ENCODE results near the gene ARFGAP2. TPM values are rescaled to one million over a fixed set of nuclear protein-coding genes. Genes with fewer than 3 reads are reported as not detected.
A peak's percentile ranks its signal among the peaks of the same experiment; 100 is the strongest.

Gene ARFGAP2
- total RNA-seq, 1 donor from 2014 or later: 47.8 TPM

DNA sequence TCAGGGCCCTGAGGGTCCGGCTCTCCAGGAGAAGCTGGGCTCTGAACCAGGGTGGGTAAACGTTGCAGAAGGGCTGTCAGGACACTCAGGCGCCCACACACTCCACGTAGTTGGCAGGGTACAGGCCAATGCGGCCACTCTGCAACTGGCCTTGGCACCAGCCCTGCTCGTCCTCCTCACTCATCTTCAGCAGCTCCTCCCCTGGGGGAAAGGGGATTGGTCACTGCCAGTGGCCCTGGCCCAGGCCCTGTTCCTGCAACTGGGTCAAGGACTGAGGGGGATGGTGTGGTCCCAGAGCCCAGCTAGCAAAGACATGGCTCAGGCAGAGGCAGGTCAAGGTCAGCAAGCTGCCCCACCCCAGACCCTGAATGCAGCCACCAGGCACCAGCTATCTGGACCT lies 1.2 kb upstream of the ARFGAP2 start:
- peaks cover 61% of the 10 kb centered on the region for H3K36me3 ChIP-seq

DNA sequence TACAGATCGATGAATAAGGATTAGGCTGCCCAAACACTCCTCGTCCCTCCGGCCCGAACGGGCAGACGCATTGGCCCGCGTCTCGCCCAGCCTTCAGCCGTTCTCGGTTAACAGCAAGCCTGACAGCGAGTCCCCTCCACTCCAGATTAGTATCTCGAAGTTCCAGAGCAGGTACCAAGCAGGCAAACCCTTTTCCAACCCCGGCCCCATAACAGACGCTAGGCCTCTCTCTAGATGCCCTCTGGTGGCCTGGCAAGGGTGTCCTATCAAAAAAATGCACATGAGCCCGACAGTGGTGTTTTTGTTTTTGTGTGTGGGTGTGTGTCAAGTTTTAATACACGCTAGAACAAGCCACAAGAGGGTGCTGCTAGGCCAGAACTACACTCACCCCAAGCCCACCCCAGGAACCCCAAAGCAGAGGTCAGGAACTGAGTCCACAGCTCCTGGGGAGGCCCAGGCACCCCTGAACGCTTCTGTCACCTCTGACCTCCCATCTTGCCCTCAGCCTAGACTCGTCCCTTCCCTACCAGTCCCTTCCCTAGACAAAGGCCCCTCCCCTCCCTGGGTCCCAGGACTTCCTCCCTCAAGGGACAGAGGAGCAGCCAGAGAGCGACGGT lies 658 bp upstream of the ARFGAP2 start:
- TF ChIP-seq, protein P1, sequence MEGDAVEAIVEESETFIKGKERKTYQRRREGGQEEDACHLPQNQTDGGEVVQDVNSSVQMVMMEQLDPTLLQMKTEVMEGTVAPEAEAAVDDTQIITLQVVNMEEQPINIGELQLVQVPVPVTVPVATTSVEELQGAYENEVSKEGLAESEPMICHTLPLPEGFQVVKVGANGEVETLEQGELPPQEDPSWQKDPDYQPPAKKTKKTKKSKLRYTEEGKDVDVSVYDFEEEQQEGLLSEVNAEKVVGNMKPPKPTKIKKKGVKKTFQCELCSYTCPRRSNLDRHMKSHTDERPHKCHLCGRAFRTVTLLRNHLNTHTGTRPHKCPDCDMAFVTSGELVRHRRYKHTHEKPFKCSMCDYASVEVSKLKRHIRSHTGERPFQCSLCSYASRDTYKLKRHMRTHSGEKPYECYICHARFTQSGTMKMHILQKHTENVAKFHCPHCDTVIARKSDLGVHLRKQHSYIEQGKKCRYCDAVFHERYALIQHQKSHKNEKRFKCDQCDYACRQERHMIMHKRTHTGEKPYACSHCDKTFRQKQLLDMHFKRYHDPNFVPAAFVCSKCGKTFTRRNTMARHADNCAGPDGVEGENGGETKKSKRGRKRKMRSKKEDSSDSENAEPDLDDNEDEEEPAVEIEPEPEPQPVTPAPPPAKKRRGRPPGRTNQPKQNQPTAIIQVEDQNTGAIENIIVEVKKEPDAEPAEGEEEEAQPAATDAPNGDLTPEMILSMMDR (IDR thresholded peaks at IDR 0.05; ENCODE audit: borderline replicate concordance): peak; percentile 71
- intact Hi-C loops (cut with micrococcal nuclease): no loop called here
- Histone ChIP-seq H3K27me3 (ENCODE audit: low read depth) (no peaks in the 10 kb centered on the region), H3K4me3 (peak overlapping the region; percentile 95), H3K4me1 (peaks cover 94% of the 10 kb centered on the region), H3K36me3 (peaks cover 66% of the 10 kb centered on the region), H3K9me3 (replicated peaks) (no peaks in the 10 kb centered on the region), H3K27ac (replicated peaks) (peak overlapping the region; percentile 98)
- peak; percentile 56 for DNase-seq

More for the DNA sequence above, 1.2 kb upstream of the ARFGAP2 start:
- intact Hi-C loops (cut with micrococcal nuclease): no loop called here
- Histone ChIP-seq H3K4me3 (peak overlapping the region; percentile 95), H3K9me3 (replicated peaks) (no peaks in the 10 kb centered on the region), H3K27me3 (ENCODE audit: low read depth) (no peaks in the 10 kb centered on the region), H3K4me1 (peaks cover 94% of the 10 kb centered on the region), H3K27ac (replicated peaks) (peak overlapping the region; percentile 98)
- peak; percentile 51 for DNase-seq
- TF ChIP-seq, protein P1 (IDR thresholded peaks at IDR 0.05; ENCODE audit: borderline replicate concordance): no peak

DNA sequence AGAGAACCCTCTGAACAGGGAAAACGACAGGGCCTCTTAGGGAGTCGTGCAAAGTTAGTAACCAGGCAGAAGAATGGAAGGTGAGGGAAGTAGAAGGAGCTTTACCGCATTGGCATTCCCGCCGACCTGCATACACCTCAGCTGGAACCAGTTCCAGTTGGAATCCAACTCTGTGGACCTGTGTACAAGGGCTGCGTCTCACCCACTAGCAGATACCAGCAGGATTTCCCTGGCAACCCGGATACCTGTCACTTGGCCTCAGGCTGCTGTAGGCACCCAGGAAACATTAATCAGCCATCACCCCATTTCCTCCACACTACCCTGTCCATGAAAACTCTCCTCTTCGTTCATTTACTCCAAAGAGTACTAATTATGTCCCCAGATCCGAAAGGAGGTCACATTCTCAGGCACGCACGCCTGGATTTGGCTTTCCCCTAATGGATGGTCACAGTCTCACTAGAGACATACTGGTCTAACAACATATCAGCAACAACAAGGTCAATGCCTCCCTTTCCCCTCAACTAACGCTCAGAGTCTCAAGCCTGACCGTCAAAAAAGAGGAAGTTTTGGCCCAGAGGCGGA lies 842 bp downstream of the ARFGAP2 start:
- intact Hi-C loops (cut with micrococcal nuclease): no loop called here
- H3K9me3 ChIP-seq (replicated peaks): no peaks in the 10 kb centered on the region
- no peaks in the 10 kb centered on the region for H3K27me3 ChIP-seq (ENCODE audit: low read depth)
- H3K27ac ChIP-seq (replicated peaks): peak overlapping the region; percentile 98
- peaks cover 73% of the 10 kb centered on the region for H3K36me3 ChIP-seq
- no peak for DNase-seq
- peak overlapping the region; percentile 95 for H3K4me3 ChIP-seq
- H3K4me1 ChIP-seq: peaks cover 92% of the 10 kb centered on the region
- TF ChIP-seq, protein P1 (IDR thresholded peaks at IDR 0.05; ENCODE audit: borderline replicate concordance): no peak

DNA sequence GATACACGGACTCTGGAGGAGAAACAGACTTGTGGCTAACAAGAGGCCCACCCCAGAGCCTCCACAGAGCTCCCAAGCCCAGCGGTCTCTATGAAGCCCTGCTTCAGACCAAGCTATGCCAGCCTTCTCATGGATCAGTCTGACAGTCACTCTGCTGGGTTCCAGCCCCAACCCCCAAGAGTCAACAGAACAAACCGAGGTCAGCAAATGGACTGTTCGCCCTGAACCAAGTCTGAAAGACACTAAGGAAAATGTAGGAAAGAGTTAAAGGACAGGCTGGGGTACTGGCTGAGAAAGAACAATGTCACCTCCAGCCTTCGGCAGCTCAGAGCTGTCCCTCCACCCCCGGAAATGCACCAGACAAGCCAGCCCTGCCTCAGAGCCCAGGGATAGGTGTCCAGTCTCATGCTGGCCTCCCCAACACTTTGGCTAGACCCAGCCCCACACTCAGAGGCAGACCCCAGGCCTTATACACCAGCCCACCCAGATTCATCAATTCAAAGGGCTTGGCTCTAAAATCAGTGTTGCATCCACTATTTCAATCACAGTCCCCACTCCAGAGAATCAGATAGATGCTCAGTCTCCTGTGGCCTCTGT lies 3.8 kb downstream of the ARFGAP2 start:
- Histone ChIP-seq H3K4me1 (peaks cover 62% of the 10 kb centered on the region), H3K9me3 (replicated peaks) (no peaks in the 10 kb centered on the region), H3K4me3 (no peak overlapping the region), H3K36me3 (peaks cover 77% of the 10 kb centered on the region), H3K27ac (replicated peaks) (no peak overlapping the region), H3K27me3 (ENCODE audit: low read depth) (no peaks in the 10 kb centered on the region)
- TF ChIP-seq, protein P1 (IDR thresholded peaks at IDR 0.05; ENCODE audit: borderline replicate concordance): no peak
- DNase-seq: no peak
- intact Hi-C loops (cut with micrococcal nuclease): no loop called here

DNA sequence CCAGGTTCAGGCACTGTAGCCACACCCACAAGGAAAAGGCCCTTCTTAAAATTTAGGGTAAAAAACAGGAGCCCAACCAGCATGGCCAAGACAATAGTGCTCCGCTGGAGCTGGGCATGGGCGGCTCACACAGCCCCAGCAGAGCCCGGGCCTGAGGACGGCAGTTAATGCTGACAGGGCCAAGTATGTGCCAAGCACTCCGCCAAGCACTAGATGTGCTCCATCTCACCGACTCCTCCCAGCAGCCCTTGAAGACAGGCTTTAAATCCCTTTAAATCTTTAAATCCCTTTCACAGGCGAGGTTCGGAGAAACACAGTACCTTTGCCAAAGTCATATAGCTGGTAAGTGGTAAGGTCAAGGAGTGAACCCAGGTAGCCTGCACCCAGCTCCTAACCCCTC lies 4.8 kb downstream of the ARFGAP2 start:
- DNase-seq: no peak
- Histone ChIP-seq H3K27ac (replicated peaks) (peak overlapping the region; percentile 28), H3K4me1 (peaks cover 53% of the 10 kb centered on the region), H3K27me3 (ENCODE audit: low read depth) (no peaks in the 10 kb centered on the region), H3K9me3 (replicated peaks) (no peaks in the 10 kb centered on the region), H3K36me3 (peaks cover 87% of the 10 kb centered on the region), H3K4me3 (no peak overlapping the region)
- TF ChIP-seq, protein P1 (IDR thresholded peaks at IDR 0.05; ENCODE audit: borderline replicate concordance): no peak
- intact Hi-C loops (cut with micrococcal nuclease): no loop called here
